Activated naive CD4-positive, alpha-beta T cell (primary cell): ENCODE results near the gene MVD.
A peak's percentile ranks its signal among the peaks of the same experiment; 100 is the strongest.

Source experiments
- DNase-seq, 4 experiments: peaks; one replicate each; lab custom pipeline; 2025; lab: John Stamatoyannopoulos, UW

The MVD gene

GRCh38 chr16:88655733-88656281 is 7.1 kb downstream of the MVD start:
- DNase-seq: no peak

GRCh38 chr16:88655053-88655732 is 7.7 kb downstream of the MVD start:
- DNase-seq: no peak

GRCh38 chr16:88654363-88655052 is 8.4 kb downstream of the MVD start:
- no peak for DNase-seq

- no peak for DNase-seq
Observed at GRCh38 chr16:88653596-88654362, 9.1 kb downstream of the MVD start.

GRCh38 chr16:88653101-88653500 is 9.8 kb downstream of the MVD start:
- no peak for DNase-seq

- DNase-seq: no peak
Observed at GRCh38 chr16:88652762-88653063, 10.2 kb downstream of the MVD start.

- no peak for DNase-seq
Observed at GRCh38 chr16:88651989-88652761, 10.7 kb downstream of the MVD start.

- DNase-seq: peak in 2 of 4 experiments; percentile 35 to 43
Observed at GRCh38 chr16:88651276-88651988, 11.5 kb downstream of the MVD start.

GRCh38 chr16:88650749-88651275 is 12.1 kb downstream of the MVD start, which contains the start of gene CYBA:
CYBA (minus strand) TSS chr16:88651053; CDS start chr16:88651013, 40 bp downstream.
- peak; percentile 35 to 72 (median 56) for DNase-seq

- peak in 1 of 4 experiments; percentile 22 for DNase-seq
Observed at GRCh38 chr16:88649924-88650748, 12.8 kb downstream of the MVD start.

- no peak for DNase-seq
Observed at GRCh38 chr16:88649195-88649923, 13.5 kb downstream of the MVD start.

GRCh38 chr16:88647178-88648070 is 15.5 kb downstream of the MVD start:
- no peak for DNase-seq

GRCh38 chr16:88646345-88647034 is 16.4 kb downstream of the MVD start:
- DNase-seq: no peak

- DNase-seq: no peak
Observed at GRCh38 chr16:88645941-88646340, 16.9 kb downstream of the MVD start.

GRCh38 chr16:88645455-88645854 is 17.4 kb downstream of the MVD start:
- no peak for DNase-seq

- no peak for DNase-seq
Observed at GRCh38 chr16:88643644-88643932, 19.3 kb downstream of the MVD start.

- DNase-seq: no peak
Observed at GRCh38 chr16:88642881-88643643, 19.8 kb downstream of the MVD start.
